GM19395 (cell line): ENCODE results near the gene MICAL1.

Experiments
- ATAC-seq: cut with Tn5 transposase; IDR thresholded peaks from one replicate; pipeline ENCODE4 v1.9.1; 2021; ENCODE audit warnings: mild to moderate bottlenecking, moderate library complexity; ENCODE audit not compliant: unreplicated experiment

MICAL1 gene

GRCh38 chr6:109455437-109456110 lies at the start of gene MICAL1:
Gene MICAL1 (minus strand): TSS chr6:109455772. CDS start chr6:109454196, 1,576 bp downstream.
- peak; percentile 53 for ATAC-seq

GRCh38 chr6:109503327-109504224 lies 48.0 kb upstream of the MICAL1 start:
- no peak for ATAC-seq

GRCh38 chr6:109498936-109499335 lies 43.4 kb upstream of the MICAL1 start:
- no peak for ATAC-seq

- no peak for ATAC-seq
These were observed 42.5 kb upstream of the MICAL1 start for GRCh38 chr6:109498052-109498451.

- ATAC-seq = no peak
These were observed 40.6 kb upstream of the MICAL1 start for GRCh38 chr6:109496036-109496772.

- no peak for ATAC-seq
These were observed 38.3 kb upstream of the MICAL1 start for GRCh38 chr6:109493865-109494264.

GRCh38 chr6:109491207-109491938 lies 35.8 kb upstream of the MICAL1 start:
- ATAC-seq = no peak

GRCh38 chr6:109490713-109491112 lies 35.1 kb upstream of the MICAL1 start:
- ATAC-seq = no peak

GRCh38 chr6:109488001-109488400 lies 32.4 kb upstream of the MICAL1 start:
- no peak for ATAC-seq

GRCh38 chr6:109486068-109486467 lies 30.5 kb upstream of the MICAL1 start:
- ATAC-seq = no peak

- ATAC-seq = no peak
These were observed 29.8 kb upstream of the MICAL1 start for GRCh38 chr6:109485266-109485935.

- no peak for ATAC-seq
These were observed 28.6 kb upstream of the MICAL1 start for GRCh38 chr6:109484122-109484521.

GRCh38 chr6:109483735-109484057 lies 28.1 kb upstream of the MICAL1 start:
- ATAC-seq = peak; percentile 24

- peak; percentile 73 for ATAC-seq
These were observed 27.5 kb upstream of the MICAL1 start, which contains the start of gene ZBTB24 for GRCh38 chr6:109482905-109483734. Gene ZBTB24 (minus strand): TSS chr6:109483219. CDS start chr6:109482026, 1,193 bp downstream.

- ATAC-seq = no peak
These were observed 25.5 kb upstream of the MICAL1 start for GRCh38 chr6:109480993-109481480.

- no peak for ATAC-seq
These were observed 23.5 kb upstream of the MICAL1 start for GRCh38 chr6:109478841-109479624.

GRCh38 chr6:109478222-109478805 lies 22.7 kb upstream of the MICAL1 start:
- ATAC-seq = no peak

GRCh38 chr6:109477725-109478124 lies 22.2 kb upstream of the MICAL1 start:
- peak; percentile 65 for ATAC-seq
